ENCODE measurements around the gene ARHGAP18. TPM values are rescaled to one million over a fixed set of nuclear protein-coding genes. Genes with fewer than 3 reads are reported as not detected.

ARHGAP18 gene
- total RNA-seq, 1 experiment from 2014 or later: 2.4 TPM

- no peak for DNase-seq
- Histone ChIP-seq H4K8ac (replicated peaks; ENCODE audit: insufficient read length, low read depth, low read length) (no peak overlapping the region), H3K56ac (ENCODE audit: insufficient read length, low read depth, low read length) (no peak overlapping the region), H4K91ac (ENCODE audit: insufficient read length, low read depth, low read length) (no peak overlapping the region), H3T11ph (ENCODE audit: low read length) (no peak overlapping the region), H4K5ac (ENCODE audit: insufficient read length, low read depth, low read length) (no peak overlapping the region), H3K4me1 (ENCODE audit: insufficient read depth, low read length) (no peaks in the 10 kb centered on the region), H2BK120ac (ENCODE audit: low read depth, low read length, poor library complexity, severe bottlenecking) (no peak overlapping the region), H4K20me1 (ENCODE audit: control insufficient read depth, insufficient read depth, insufficient read length) (no peaks in the 10 kb centered on the region), H2BK12ac (ENCODE audit: insufficient read length, low read depth, low read length) (no peak overlapping the region), H3K14ac (ENCODE audit: insufficient read depth, low read length) (no peak overlapping the region), H2AK5ac (ENCODE audit: insufficient read length, low read length) (no peak overlapping the region), H3K9ac (ENCODE audit: extremely low read depth, insufficient read length, low read length) (no peak overlapping the region), H2BK15ac (ENCODE audit: low read depth, low read length) (no peak overlapping the region), H3K4me2 (ENCODE audit: insufficient read depth, insufficient read length, low read length) (no peak overlapping the region), H3K27ac (ENCODE audit: insufficient read length, low read depth, low read length) (no peak overlapping the region), H2AFZ (ENCODE audit: low read length) (no peak overlapping the region), H3K23me2 (ENCODE audit: insufficient read length, low read depth, low read length, poor library complexity, severe bottlenecking) (no peaks in the 10 kb centered on the region), H2BK20ac (ENCODE audit: low read depth, low read length, poor library complexity, severe bottlenecking) (no peak overlapping the region), H2BK5ac (ENCODE audit: insufficient read length, low read length) (no peak overlapping the region), H3K23ac (ENCODE audit: insufficient read length, low read depth, low read length) (no peak overlapping the region), H3K79me2 (ENCODE audit: insufficient read depth, low read length) (no peaks in the 10 kb centered on the region), H3K79me1 (ENCODE audit: insufficient read depth, low read depth, low read length, poor library complexity, severe bottlenecking) (no peaks in the 10 kb centered on the region), H3K4ac (ENCODE audit: low read depth, low read length) (no peak overlapping the region), H3K27me3 (ENCODE audit: insufficient read depth, low read length) (no peaks in the 10 kb centered on the region), H3K18ac (ENCODE audit: insufficient read length, low read depth, low read length) (no peak overlapping the region), H3K9me3 (ENCODE audit: control insufficient read depth, low read depth, low read length) (no peaks in the 10 kb centered on the region)
- no peak overlapping the region for H3K4me3 Mint-ChIP-seq
- H3K27me3 Mint-ChIP-seq (ENCODE audit: low read depth): no peaks in the 10 kb centered on the region
- no peak overlapping the region for H3K27ac Mint-ChIP-seq
- no CpG with 5 or more reads among the region's 4 CpGs for WGBS (ENCODE audit: extremely low coverage, insufficient read length, low lambda C conversion rate)
- H3K4me1 Mint-ChIP-seq: 0 out of 4 replicates have a peak, but pooled peaks cover 2 to 3% of the 10 kb centered on the region in 2 experiments
- H3K36me3 Mint-ChIP-seq (ENCODE audit: insufficient read depth in 1 of 3, low read depth in 3 of 3): no peaks in the 10 kb centered on the region; a peak in 2 of 7 replicates
- no peak for TF ChIP-seq CTCF (conservative IDR thresholded peaks at IDR 0.05)
- H3K9me3 Mint-ChIP-seq: peaks cover 2 to 6% of the 10 kb centered on the region in 2 experiments; a peak in 3 of 5 replicates
Observed at GRCh38 chr6:129576456-129576855, 133.5 kb downstream of the ARHGAP18 start.
